ENCODE data around the gene DGCR8.

The DGCR8 gene

DNA sequence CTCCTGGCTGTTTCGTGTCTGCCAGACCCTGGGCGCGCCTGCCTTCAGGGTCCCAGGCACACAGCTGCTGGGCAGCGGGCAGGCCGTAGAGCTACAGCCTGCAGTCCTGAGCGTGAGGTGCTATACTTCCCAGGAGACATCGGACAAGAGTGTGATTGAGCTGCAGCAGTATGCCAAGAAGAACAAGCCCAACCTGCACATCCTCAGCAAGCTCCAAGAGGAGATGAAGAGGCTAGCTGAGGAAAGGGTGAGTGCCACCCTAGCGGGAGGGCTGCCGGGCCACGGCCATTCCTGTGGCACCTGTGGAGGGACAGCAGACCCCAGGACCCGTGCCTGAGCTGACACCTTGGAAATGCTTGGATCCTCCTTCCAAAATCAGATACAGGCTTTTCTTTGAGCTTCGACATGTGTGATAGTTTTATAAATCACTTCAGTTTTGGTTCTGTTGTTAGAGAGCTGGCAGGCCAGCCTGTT lies 28.8 kb downstream of the DGCR8 start:
- TF ChIP-seq, protein P1, sequence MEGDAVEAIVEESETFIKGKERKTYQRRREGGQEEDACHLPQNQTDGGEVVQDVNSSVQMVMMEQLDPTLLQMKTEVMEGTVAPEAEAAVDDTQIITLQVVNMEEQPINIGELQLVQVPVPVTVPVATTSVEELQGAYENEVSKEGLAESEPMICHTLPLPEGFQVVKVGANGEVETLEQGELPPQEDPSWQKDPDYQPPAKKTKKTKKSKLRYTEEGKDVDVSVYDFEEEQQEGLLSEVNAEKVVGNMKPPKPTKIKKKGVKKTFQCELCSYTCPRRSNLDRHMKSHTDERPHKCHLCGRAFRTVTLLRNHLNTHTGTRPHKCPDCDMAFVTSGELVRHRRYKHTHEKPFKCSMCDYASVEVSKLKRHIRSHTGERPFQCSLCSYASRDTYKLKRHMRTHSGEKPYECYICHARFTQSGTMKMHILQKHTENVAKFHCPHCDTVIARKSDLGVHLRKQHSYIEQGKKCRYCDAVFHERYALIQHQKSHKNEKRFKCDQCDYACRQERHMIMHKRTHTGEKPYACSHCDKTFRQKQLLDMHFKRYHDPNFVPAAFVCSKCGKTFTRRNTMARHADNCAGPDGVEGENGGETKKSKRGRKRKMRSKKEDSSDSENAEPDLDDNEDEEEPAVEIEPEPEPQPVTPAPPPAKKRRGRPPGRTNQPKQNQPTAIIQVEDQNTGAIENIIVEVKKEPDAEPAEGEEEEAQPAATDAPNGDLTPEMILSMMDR (IDR thresholded peaks at IDR 0.05; ENCODE audit: borderline replicate concordance, insufficient read depth, low read depth, low read length), result no peak
- H3K4me3 ChIP-seq (ENCODE audit: low read depth, low read length), result no peak overlapping the region

DNA sequence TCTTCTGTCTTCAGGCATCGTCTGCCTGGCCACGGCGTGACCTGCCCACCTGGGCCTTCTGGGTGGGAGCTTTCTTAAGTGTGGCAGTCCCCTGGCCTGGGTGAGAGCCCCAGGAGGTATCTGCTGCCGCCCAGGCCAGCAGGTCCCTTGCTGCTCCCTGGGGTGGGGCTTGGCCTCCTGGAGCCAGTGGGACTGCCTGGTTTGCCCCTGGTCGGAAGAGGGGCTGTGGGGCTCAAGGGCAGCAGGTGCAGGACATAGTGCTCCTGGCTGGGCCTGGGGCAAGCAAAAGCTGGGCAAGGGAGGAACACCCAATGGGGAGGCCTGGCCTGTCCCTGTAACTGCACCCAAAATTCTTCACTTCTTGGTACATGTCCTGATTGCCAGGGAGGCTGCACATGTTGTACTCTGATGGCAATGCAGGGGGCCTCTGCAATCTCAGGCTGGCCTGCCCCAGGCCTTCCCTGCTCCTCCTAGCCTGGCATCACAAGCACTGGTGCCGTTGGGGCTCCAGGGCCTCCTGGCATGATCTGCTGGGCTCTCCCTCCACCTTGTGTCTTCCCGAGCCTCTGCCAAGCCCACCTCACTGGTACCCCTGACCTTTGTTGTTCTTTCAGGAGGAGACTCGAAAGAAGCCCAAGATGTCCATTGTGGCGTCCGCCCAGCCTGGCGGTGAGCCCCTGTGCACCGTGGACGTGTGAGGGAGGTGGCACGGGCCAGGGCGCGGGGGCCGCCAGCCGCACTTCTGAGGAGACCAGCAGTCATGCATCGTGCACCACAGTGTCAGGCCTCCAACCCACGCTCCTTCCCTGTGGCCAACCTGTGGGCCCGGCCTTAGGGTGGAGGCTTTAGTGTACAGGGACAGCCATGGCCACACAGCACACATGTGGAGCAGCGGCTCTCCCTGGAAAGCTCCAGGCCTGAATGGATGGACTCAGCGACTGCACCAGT lies 29.6 kb downstream of the DGCR8 start:
- no peak overlapping the region for H3K4me3 ChIP-seq (ENCODE audit: low read depth, low read length)
- TF ChIP-seq, protein P1 (IDR thresholded peaks at IDR 0.05; ENCODE audit: borderline replicate concordance, insufficient read depth, low read depth, low read length), result no peak

DNA sequence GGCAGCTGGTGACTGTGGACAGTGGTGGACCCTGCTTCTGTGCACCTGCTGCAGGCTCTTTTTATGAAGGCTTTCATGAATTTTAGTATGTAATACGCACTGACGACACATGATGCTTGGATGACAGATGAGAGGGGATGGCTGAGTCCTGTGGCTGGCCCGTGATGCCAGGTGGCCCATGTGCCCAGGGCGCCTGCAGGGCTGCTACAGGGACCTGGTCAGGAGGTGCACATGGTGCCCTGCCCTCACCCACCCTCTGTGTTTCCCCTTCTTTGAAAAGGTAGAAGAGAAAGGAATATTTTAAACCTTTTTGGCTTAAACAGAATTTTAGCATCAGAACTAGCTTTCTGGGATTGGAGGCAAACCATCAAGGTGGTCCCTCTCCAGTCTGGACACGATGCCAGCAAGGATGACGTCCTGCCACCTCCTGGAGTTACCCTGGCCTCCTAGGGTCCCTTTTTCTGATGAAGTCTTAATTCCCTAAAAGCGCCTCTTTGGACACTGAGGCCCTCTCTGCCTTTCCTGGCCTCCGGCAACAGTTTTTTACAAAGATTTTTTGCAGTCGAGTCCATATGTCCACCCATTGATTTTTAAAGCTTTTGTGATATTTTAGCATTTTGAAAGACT lies 30.4 kb downstream of the DGCR8 start:
- TF ChIP-seq, protein P1 (IDR thresholded peaks at IDR 0.05; ENCODE audit: borderline replicate concordance, insufficient read depth, low read depth, low read length), result no peak
- H3K4me3 ChIP-seq (ENCODE audit: low read depth, low read length), result no peak overlapping the region

DNA sequence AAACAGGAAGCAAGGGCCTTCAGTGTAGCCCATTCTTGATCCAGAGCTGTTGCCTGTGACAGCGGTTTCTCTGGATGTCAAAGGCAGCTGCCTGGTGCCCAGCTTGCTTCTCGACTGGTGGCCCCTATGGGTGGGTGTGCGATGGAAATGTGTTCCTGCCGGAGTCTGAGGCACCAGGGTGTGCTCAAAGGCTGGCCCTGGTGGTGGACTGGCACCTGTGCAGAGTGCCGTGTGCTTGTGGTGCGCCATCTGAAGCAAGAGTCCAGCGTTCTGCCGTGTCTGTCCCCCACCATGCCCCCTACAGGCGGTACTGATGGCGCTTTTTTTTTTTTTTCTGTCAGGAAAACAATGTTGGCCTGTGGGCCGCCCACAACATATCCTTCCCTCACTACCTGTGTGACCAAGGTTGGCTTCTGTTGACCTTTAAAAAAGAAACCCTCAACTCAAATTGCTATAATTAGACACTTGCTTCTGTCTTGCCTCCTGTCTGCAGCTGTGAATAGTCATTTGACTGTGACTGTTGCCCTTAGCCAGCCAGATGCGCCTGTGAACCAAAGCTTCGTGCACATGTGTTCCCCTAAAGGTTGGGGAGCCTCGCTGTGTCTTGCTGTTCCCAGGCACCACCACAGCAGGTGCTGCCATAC lies 31.1 kb downstream of the DGCR8 start:
- no peak overlapping the region for H3K4me3 ChIP-seq (ENCODE audit: low read depth, low read length)
- TF ChIP-seq, protein P1 (IDR thresholded peaks at IDR 0.05; ENCODE audit: borderline replicate concordance, insufficient read depth, low read depth, low read length), result peak; percentile 66

DNA sequence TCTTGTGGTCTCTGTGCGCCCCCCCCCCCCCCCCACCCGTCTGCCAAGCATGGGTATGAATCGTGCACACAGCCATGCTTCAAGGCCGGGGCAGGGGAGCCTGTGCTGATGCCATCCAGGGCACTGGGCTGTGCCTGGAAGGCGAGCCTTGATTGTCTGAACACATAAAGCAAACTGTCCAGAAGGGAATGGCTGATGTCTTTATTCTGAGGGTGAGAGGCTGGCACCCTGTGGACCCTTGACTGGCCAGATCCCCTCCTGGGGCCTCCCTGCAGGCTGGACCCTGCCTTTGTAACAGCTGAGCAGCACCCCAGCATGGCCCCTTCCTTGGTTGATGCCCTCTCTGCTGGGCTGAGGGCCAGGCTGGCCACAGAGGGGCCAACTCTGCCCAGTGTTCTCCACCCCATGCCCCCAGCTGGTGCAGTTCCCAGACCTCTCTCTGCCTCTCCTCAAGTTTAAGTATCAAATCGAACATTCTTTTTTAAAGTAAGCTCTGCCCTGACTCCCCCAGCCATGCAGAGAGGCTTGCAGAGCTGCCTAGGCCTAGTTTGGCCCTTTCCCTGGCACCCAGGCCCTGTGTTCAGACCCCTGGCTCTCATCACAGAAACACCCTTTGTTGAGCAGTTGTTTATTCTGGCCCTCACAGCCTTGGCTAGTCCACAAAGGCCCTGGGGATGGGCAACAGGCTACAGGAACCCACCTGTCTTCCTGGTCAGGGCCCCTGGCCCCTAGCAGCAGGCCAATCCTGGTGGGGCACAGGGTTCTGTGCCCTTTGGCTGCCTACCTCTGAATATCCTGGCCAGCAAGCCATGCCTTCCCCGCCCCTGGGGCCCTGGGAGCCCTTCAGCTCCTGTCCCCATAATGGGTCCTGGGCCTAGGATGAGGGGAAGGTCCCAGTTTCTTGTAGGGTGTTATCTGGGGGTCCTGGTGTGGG lies 31.9 kb downstream of the DGCR8 start:
- TF ChIP-seq, protein P1 (IDR thresholded peaks at IDR 0.05; ENCODE audit: borderline replicate concordance, insufficient read depth, low read depth, low read length), result no peak
- no peak overlapping the region for H3K4me3 ChIP-seq (ENCODE audit: low read depth, low read length)

Data from GM12875 (cell line).